Measurements from ENCODE around the gene STXBP6. TPM values are rescaled to one million over a fixed set of nuclear protein-coding genes. Genes with fewer than 3 reads are reported as not detected.
"Not testable (repeated sequence)": the region's sequence is repeated elsewhere in the genome, so short reads cannot be mapped to it uniquely, and the experiment has no call there.

The STXBP6 gene
- total RNA-seq, 1 donor = not detected

- no peaks in the 10 kb centered on the region for H3K4me1 ChIP-seq (ENCODE audit: insufficient read depth, low read length)
- no peaks in the 10 kb centered on the region for H3K27me3 ChIP-seq (ENCODE audit: insufficient read depth, low read length)
- no peak overlapping the region for H3K4me3 ChIP-seq (ENCODE audit: low read length)
- H3K9me3 ChIP-seq (ENCODE audit: low read depth, low read length) = no peaks in the 10 kb centered on the region
Measured at GRCh38 chr14:24816929-24817211, 233.1 kb downstream of the STXBP6 start.

GRCh38 chr14:24816011-24816928 is 233.7 kb downstream of the STXBP6 start:
- no peaks in the 10 kb centered on the region for H3K9me3 ChIP-seq (ENCODE audit: low read depth, low read length)
- H3K4me1 ChIP-seq (ENCODE audit: insufficient read depth, low read length) = no peaks in the 10 kb centered on the region
- H3K27me3 ChIP-seq (ENCODE audit: insufficient read depth, low read length) = no peaks in the 10 kb centered on the region
- no peak overlapping the region for H3K4me3 ChIP-seq (ENCODE audit: low read length)

- Histone ChIP-seq H3K27me3 (ENCODE audit: insufficient read depth, low read length) (no peaks in the 10 kb centered on the region), H3K9me3 (ENCODE audit: low read depth, low read length) (no peaks in the 10 kb centered on the region), H3K4me3 (ENCODE audit: low read length) (no peak overlapping the region), H3K4me1 (ENCODE audit: insufficient read depth, low read length) (no peaks in the 10 kb centered on the region)
Measured at GRCh38 chr14:24815543-24815942, 234.4 kb downstream of the STXBP6 start.

GRCh38 chr14:24814944-24815343 is 235.0 kb downstream of the STXBP6 start:
- Histone ChIP-seq H3K9me3 (ENCODE audit: low read depth, low read length) (no peaks in the 10 kb centered on the region), H3K4me3 (ENCODE audit: low read length) (no peak overlapping the region), H3K4me1 (ENCODE audit: insufficient read depth, low read length) (no peaks in the 10 kb centered on the region), H3K27me3 (ENCODE audit: insufficient read depth, low read length) (no peaks in the 10 kb centered on the region)

GRCh38 chr14:24814346-24814745 is 235.6 kb downstream of the STXBP6 start:
- Histone ChIP-seq H3K4me3 (ENCODE audit: low read length) (no peak overlapping the region), H3K9me3 (ENCODE audit: low read depth, low read length) (no peaks in the 10 kb centered on the region), H3K4me1 (ENCODE audit: insufficient read depth, low read length) (no peaks in the 10 kb centered on the region), H3K27me3 (ENCODE audit: insufficient read depth, low read length) (no peaks in the 10 kb centered on the region)

- no peaks in the 10 kb centered on the region for H3K4me1 ChIP-seq (ENCODE audit: insufficient read depth, low read length)
- H3K4me3 ChIP-seq (ENCODE audit: low read length) = no peak overlapping the region
- no peaks in the 10 kb centered on the region for H3K27me3 ChIP-seq (ENCODE audit: insufficient read depth, low read length)
- H3K9me3 ChIP-seq (ENCODE audit: low read depth, low read length) = no peaks in the 10 kb centered on the region
Measured at GRCh38 chr14:24813819-24814259, 236.1 kb downstream of the STXBP6 start.

- Histone ChIP-seq H3K4me1 (ENCODE audit: insufficient read depth, low read length) (no peaks in the 10 kb centered on the region), H3K27me3 (ENCODE audit: insufficient read depth, low read length) (no peaks in the 10 kb centered on the region)
Measured at GRCh38 chr14:24813089-24813815, 236.7 kb downstream of the STXBP6 start.

GRCh38 chr14:24809135-24809534 is 240.8 kb downstream of the STXBP6 start:
- Histone ChIP-seq H3K4me3 (ENCODE audit: low read length) (no peak overlapping the region), H3K27me3 (ENCODE audit: insufficient read depth, low read length) (no peaks in the 10 kb centered on the region), H3K4me1 (ENCODE audit: insufficient read depth, low read length) (no peaks in the 10 kb centered on the region)

More at GRCh38 chr14:24813089-24813815, 236.7 kb downstream of the STXBP6 start:
- no peaks in the 10 kb centered on the region for H3K9me3 ChIP-seq (ENCODE audit: low read depth, low read length)
- no peak overlapping the region for H3K4me3 ChIP-seq (ENCODE audit: low read length)

GRCh38 chr14:24808412-24808811 is 241.5 kb downstream of the STXBP6 start:
- Histone ChIP-seq H3K4me1 (ENCODE audit: insufficient read depth, low read length) (no peaks in the 10 kb centered on the region), H3K27me3 (ENCODE audit: insufficient read depth, low read length) (no peaks in the 10 kb centered on the region), H3K4me3 (ENCODE audit: low read length) (no peak overlapping the region), H3K9me3 (ENCODE audit: low read depth, low read length) (no peaks in the 10 kb centered on the region)

More at GRCh38 chr14:24809135-24809534, 240.8 kb downstream of the STXBP6 start:
- H3K9me3 ChIP-seq (ENCODE audit: low read depth, low read length) = no peaks in the 10 kb centered on the region

- Histone ChIP-seq H3K4me3 (ENCODE audit: low read length) (no peak overlapping the region), H3K4me1 (ENCODE audit: insufficient read depth, low read length) (no peaks in the 10 kb centered on the region), H3K9me3 (ENCODE audit: low read depth, low read length) (no peaks in the 10 kb centered on the region), H3K27me3 (ENCODE audit: insufficient read depth, low read length) (no peaks in the 10 kb centered on the region)
Measured at GRCh38 chr14:24806061-24806678, 243.8 kb downstream of the STXBP6 start.

GRCh38 chr14:24804552-24805212 is 245.3 kb downstream of the STXBP6 start:
- Histone ChIP-seq H3K4me3 (ENCODE audit: low read length) (no peak overlapping the region), H3K27me3 (ENCODE audit: insufficient read depth, low read length) (no peaks in the 10 kb centered on the region), H3K4me1 (ENCODE audit: insufficient read depth, low read length) (no peaks in the 10 kb centered on the region), H3K9me3 (ENCODE audit: low read depth, low read length) (no peaks in the 10 kb centered on the region)

GRCh38 chr14:24803933-24804494 is 245.9 kb downstream of the STXBP6 start:
- Histone ChIP-seq H3K27me3 (ENCODE audit: insufficient read depth, low read length) (no peaks in the 10 kb centered on the region), H3K4me1 (ENCODE audit: insufficient read depth, low read length) (no peaks in the 10 kb centered on the region), H3K9me3 (ENCODE audit: low read depth, low read length) (no peaks in the 10 kb centered on the region), H3K4me3 (ENCODE audit: low read length) (no peak overlapping the region)

- H3K27me3 ChIP-seq (ENCODE audit: insufficient read depth, low read length); H3K4me1 ChIP-seq (ENCODE audit: insufficient read depth, low read length); H3K9me3 ChIP-seq (ENCODE audit: low read depth, low read length); H3K4me3 ChIP-seq (ENCODE audit: low read length): not testable (repeated sequence)
Measured at GRCh38 chr14:24803426-24803825, 246.5 kb downstream of the STXBP6 start.

- Histone ChIP-seq H3K27me3 (ENCODE audit: insufficient read depth, low read length) (no peaks in the 10 kb centered on the region), H3K4me3 (ENCODE audit: low read length) (no peak overlapping the region), H3K9me3 (ENCODE audit: low read depth, low read length) (no peaks in the 10 kb centered on the region), H3K4me1 (ENCODE audit: insufficient read depth, low read length) (no peaks in the 10 kb centered on the region)
Measured at GRCh38 chr14:24802236-24802635, 247.7 kb downstream of the STXBP6 start.
